Hepatocyte (in vitro differentiated cells): ENCODE measurements around the gene BEND3. TPM values are rescaled to one million over a fixed set of nuclear protein-coding genes. Genes with fewer than 3 reads are reported as not detected.
"Not testable (repeated sequence)": the region's sequence is repeated elsewhere in the genome, so short reads cannot be mapped to it uniquely, and the experiment has no call there.

Experiments used
- DNase-seq: peaks from one replicate; pipeline ENCODE4 v3.0.0-alpha.2; 2016; ENCODE audit warnings: low spot score
- H2AFZ ChIP-seq: fragments of 200-600 bp; sonication (generic); 2 replicates; pipeline ENCODE4 v1.6.0; 2016; ENCODE audit warnings: antibody characterized with exemption, mild to moderate bottlenecking
- H3K27ac ChIP-seq: fragments of 200-600 bp; sonication (generic); 2 replicates; pipeline ENCODE4 v1.5.1; 2016; ENCODE audit warnings: mild to moderate bottlenecking
- H3K27me3 ChIP-seq: fragments of 200-600 bp; sonication (generic); 2 replicates; pipeline ENCODE4 v1.6.1; 2016
- H3K36me3 ChIP-seq: fragments of 200-600 bp; sonication (generic); replicated peaks from 2 replicates; pipeline ENCODE4 v1.5.1; 2016; ENCODE audit warnings: low read depth; ENCODE audit not compliant: insufficient read depth
- H3K4me1 ChIP-seq: fragments of 200-600 bp; sonication (generic); 2 replicates; pipeline ENCODE4 v1.5.1; 2016; ENCODE audit warnings: mild to moderate bottlenecking, moderate library complexity; ENCODE audit not compliant: insufficient read depth
- H3K4me2 ChIP-seq: fragments of 200-600 bp; sonication (generic); 2 replicates; pipeline ENCODE4 v1.6.0; 2016
- H3K4me3 ChIP-seq: fragments of 200-600 bp; sonication (generic); 2 replicates; pipeline ENCODE4 v1.5.1; 2016; ENCODE audit warnings: mild to moderate bottlenecking
- H3K79me2 ChIP-seq: fragments of 200-600 bp; sonication (generic); 2 replicates; pipeline ENCODE4 v1.6.0; 2017; ENCODE audit warnings: mild to moderate bottlenecking
- H3K9me2 ChIP-seq: fragments of 200-600 bp; sonication (generic); replicated peaks from 2 replicates; pipeline ENCODE4 v1.6.0; 2017; ENCODE audit warnings: mild to moderate bottlenecking; ENCODE audit not compliant: insufficient read depth
- H3K9me3 ChIP-seq: fragments of 200-600 bp; sonication (generic); 2 replicates; pipeline ENCODE4 v1.5.1; 2016; ENCODE audit warnings: low read depth, mild to moderate bottlenecking
- H4K20me1 ChIP-seq: fragments of 200-600 bp; sonication (generic); 2 replicates; pipeline ENCODE4 v1.6.0; 2016; ENCODE audit warnings: mild to moderate bottlenecking; ENCODE audit not compliant: insufficient read depth, poor library complexity, severe bottlenecking
- EZH2 ChIP-seq: fragments of 200-600 bp; sonication (generic); IDR thresholded peaks from 2 replicates; pipeline ENCODE4 v1.6.1; 2016; ENCODE audit warnings: antibody characterized with exemption, mild to moderate bottlenecking, borderline replicate concordance
- EZH2phosphoT487 ChIP-seq: fragments of 200-600 bp; sonication (generic); IDR thresholded peaks from one replicate; pipeline ENCODE4 v1.6.1; 2018; ENCODE audit warnings: antibody characterized with exemption, mild to moderate bottlenecking, low read depth, moderate library complexity; ENCODE audit not compliant: unreplicated experiment, severe bottlenecking
- WGBS: methylation state at CpG from one replicate; pipeline ENCODE4 v1.1.6; 2016; ENCODE audit warnings: low lambda C conversion rate; ENCODE audit errors: missing lambda C conversion rate; 5-methylcytosine and 5-hydroxymethylcytosine counted together
- polyA plus RNA-seq: library from polyadenylated mRNA; unstranded; fragments of >200 nt; fragmentation: Nextera tagmentation; extraction: Ambion mirVana; gene quantifications from 2 replicates; pipeline ENCODE4 v1.2.1, GENCODE V29; 2016
- total RNA-seq: library from RNA; depleted of rRNA; stranded (reverse); fragments of >200 nt; gene quantifications from 2 replicates; pipeline ENCODE4 v1.2.3, GENCODE V29; 2014
- TF ChIP-seq, protein P1 (sequence below): fragments of 200-600 bp; sonication (generic); IDR thresholded peaks from 2 replicates; pipeline ENCODE4 v1.5.1; 2016; ENCODE audit warnings: antibody characterized with exemption, mild to moderate bottlenecking; ENCODE audit not compliant: poor library complexity

Gene BEND3
- total and polyA plus RNA-seq, 2 experiments from 2014 or later, result 2.7 to 5.7 TPM

DNA sequence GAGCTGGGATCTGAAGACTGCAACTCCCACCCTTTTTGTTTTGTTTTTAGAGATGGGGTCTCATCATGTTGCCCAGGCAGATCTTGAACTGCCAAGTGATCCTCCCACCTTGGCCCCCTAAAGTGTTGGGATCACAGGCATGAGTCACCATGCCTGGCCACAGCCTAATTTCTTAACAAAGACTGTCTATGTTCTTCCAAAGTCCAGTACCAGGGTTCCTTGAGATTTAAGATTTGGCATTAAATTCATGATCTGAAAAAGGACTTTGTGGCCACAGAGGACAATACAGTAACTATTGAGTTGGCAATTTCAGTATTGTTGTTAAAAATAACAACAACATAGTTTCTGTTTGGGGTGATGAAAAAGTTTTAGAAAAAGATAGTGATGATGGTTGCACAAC, 28.7 kb upstream of the BEND3 start:
- Histone ChIP-seq H3K4me2 (no peak overlapping the region), H3K27me3 (no peaks in the 10 kb centered on the region), H2AFZ (no peak overlapping the region), H3K36me3 (no peaks in the 10 kb centered on the region), H3K79me2 (no peaks in the 10 kb centered on the region), H3K27ac (no peak overlapping the region), H3K4me1 (no peaks in the 10 kb centered on the region), H3K9me2 (no peaks in the 10 kb centered on the region), H3K9me3 (no peaks in the 10 kb centered on the region), H4K20me1 (no peaks in the 10 kb centered on the region), H3K4me3 (no peak overlapping the region)
- TF ChIP-seq EZH2phosphoT487 (no peak), EZH2 (no peak)
- TF ChIP-seq, protein P1, sequence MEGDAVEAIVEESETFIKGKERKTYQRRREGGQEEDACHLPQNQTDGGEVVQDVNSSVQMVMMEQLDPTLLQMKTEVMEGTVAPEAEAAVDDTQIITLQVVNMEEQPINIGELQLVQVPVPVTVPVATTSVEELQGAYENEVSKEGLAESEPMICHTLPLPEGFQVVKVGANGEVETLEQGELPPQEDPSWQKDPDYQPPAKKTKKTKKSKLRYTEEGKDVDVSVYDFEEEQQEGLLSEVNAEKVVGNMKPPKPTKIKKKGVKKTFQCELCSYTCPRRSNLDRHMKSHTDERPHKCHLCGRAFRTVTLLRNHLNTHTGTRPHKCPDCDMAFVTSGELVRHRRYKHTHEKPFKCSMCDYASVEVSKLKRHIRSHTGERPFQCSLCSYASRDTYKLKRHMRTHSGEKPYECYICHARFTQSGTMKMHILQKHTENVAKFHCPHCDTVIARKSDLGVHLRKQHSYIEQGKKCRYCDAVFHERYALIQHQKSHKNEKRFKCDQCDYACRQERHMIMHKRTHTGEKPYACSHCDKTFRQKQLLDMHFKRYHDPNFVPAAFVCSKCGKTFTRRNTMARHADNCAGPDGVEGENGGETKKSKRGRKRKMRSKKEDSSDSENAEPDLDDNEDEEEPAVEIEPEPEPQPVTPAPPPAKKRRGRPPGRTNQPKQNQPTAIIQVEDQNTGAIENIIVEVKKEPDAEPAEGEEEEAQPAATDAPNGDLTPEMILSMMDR, result no peak
- DNase-seq, result no peak

DNA sequence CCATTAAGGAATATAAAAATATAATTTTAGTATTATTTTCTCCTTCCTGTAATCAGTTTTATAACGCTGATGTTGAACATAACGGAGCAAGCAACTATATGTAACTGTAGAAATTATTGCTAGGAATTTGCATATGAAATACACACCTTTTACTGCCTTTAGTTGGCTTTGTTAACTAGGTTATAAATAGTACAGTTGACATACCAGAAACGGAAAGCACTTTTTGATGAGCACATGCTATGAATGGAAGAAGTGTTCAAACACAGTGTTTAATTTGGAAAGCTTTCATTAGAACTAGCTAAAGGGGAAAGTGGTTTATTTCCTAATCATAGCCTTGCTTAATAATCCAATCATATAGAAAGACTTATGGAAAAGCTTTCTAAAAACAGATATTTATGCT, 25.3 kb upstream of the BEND3 start:
- WGBS, result 83% methylated on average over 3 of the region's 3 CpGs
- no peaks in the 10 kb centered on the region for H4K20me1 ChIP-seq
- no peaks in the 10 kb centered on the region for H3K36me3 ChIP-seq
- no peaks in the 10 kb centered on the region for H3K9me2 ChIP-seq
- no peak overlapping the region for H3K27ac ChIP-seq
- DNase-seq, result no peak
- H3K4me3 ChIP-seq, result no peak overlapping the region
- no peaks in the 10 kb centered on the region for H3K79me2 ChIP-seq
- no peak overlapping the region for H3K4me2 ChIP-seq
- no peaks in the 10 kb centered on the region for H3K9me3 ChIP-seq
- no peaks in the 10 kb centered on the region for H3K27me3 ChIP-seq
- no peak overlapping the region for H2AFZ ChIP-seq
- H3K4me1 ChIP-seq, result no peaks in the 10 kb centered on the region
- TF ChIP-seq, protein P1, result no peak

DNA sequence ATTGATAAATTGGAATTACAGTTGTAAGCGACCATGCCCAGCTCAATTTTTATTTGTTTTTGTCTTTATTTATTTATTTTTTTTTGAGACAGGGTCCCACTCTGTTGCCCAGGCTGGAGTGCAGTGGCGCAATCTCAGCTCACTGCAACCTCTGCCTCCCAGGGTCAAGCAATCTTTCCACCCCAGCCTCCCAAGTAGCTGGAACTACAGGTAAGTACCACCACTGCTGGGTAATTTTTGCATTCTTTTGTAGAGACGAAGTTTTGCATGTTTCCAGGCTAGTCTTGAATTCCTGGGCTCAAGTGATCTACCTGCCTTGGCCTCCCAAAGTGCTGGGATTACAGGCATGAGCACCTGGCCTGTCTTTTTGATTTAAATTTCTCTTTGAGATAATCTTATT, 21.0 kb upstream of the BEND3 start:
- not testable (repeated sequence) for H3K9me2 ChIP-seq, DNase-seq, H3K27ac ChIP-seq, H3K4me2 ChIP-seq, H3K27me3 ChIP-seq, H3K4me1 ChIP-seq, H3K79me2 ChIP-seq, H2AFZ ChIP-seq, H4K20me1 ChIP-seq, H3K36me3 ChIP-seq, H3K9me3 ChIP-seq, H3K4me3 ChIP-seq
- WGBS, result 88% methylated on average over 3 of the region's 3 CpGs

DNA sequence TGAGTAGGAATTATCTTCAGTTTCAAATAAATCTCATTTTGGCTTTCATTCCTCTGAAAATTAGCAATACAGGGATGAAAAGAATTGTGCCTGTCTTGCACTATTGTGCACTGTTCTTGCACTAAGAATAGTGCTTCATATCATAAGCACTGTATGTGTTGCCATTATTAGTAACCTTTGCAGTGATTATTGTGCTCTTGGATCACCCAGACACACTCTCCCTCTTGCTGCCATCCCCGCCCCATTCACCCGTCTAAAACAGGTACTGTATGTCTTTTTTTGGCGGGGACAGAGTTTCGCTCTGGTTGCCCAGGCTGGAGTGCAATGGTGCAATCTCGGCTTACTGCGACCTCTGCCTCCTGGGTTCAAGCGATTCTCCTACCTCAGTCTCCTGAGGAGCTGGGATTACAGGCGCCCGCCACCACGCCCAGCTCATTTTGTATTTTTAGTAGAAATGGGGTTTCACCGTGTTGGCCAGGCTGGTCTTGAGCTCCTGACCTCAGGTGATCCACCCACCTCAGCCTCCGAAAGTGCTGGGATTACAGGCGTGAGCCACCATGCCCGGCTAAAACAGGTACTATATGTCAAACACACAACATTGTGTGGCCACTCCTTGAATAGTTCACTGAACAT, 19.8 kb upstream of the BEND3 start:
- not testable (repeated sequence) for H3K9me3 ChIP-seq, H3K4me1 ChIP-seq, H3K4me2 ChIP-seq, H3K79me2 ChIP-seq, DNase-seq, H4K20me1 ChIP-seq, H3K36me3 ChIP-seq, H3K27me3 ChIP-seq, H3K9me2 ChIP-seq, H3K27ac ChIP-seq, H2AFZ ChIP-seq, H3K4me3 ChIP-seq
- 96% methylated on average over 14 of the region's 14 CpGs for WGBS
